Brain microvascular endothelial cell (primary cell): ENCODE data around the gene UBE2G2.

Source experiments
- DNase-seq: peaks from one replicate; pipeline ENCODE4 v3.0.0-alpha.2; 2020
- H3K27ac ChIP-seq: fragments of 250-450 bp; sonication (Bioruptor Pico); 2 replicates; pipeline ENCODE4 v1.5.1; 2020; ENCODE audit warnings: mild to moderate bottlenecking, moderate library complexity
- H3K27me3 ChIP-seq: fragments of 250-450 bp; sonication (Bioruptor Pico); replicated peaks from 2 replicates; pipeline ENCODE4 v1.5.1; 2020; ENCODE audit warnings: mild to moderate bottlenecking
- H3K36me3 ChIP-seq: fragments of 250-450 bp; sonication (Bioruptor Pico); replicated peaks from 2 replicates; pipeline ENCODE4 v1.5.1; 2020; ENCODE audit warnings: mild to moderate bottlenecking
- H3K4me3 ChIP-seq: 2 replicates; pipeline ENCODE4 v1.5.1; 2011; ENCODE audit warnings: low read depth, mild to moderate bottlenecking, control low read depth, low read length, moderate library complexity
- CTCF ChIP-seq: IDR thresholded peaks from 2 replicates; pipeline ENCODE4 v1.5.1; 2011; ENCODE audit warnings: low read depth, mild to moderate bottlenecking, moderate library complexity, low read length, control low read depth, inconsistent platforms; ENCODE audit errors: missing control alignments
- in situ Hi-C: cut with HindIII; loops from 2 replicates; pipeline ENCODE4 v1.10.0; 2017; ENCODE audit warnings: low sequenced_read_pairs, low pct_ligation_motif_present

UBE2G2 gene

GRCh38 chr21:44758141-44758561 lies 43.5 kb downstream of the UBE2G2 start:
- Histone ChIP-seq H3K4me3 (no peak overlapping the region), H3K36me3 (no peaks in the 10 kb centered on the region), H3K27me3 (no peaks in the 10 kb centered on the region), H3K27ac (no peak overlapping the region)
- DNase-seq = no peak
- in situ Hi-C loops = no loop called here
- no peak for TF ChIP-seq CTCF

GRCh38 chr21:44757731-44758130 lies 43.9 kb downstream of the UBE2G2 start:
- Histone ChIP-seq H3K27me3 (no peaks in the 10 kb centered on the region), H3K27ac (no peak overlapping the region), H3K36me3 (no peaks in the 10 kb centered on the region), H3K4me3 (no peak overlapping the region)
- no peak for TF ChIP-seq CTCF
- DNase-seq = no peak
- in situ Hi-C loops = no loop called here

GRCh38 chr21:44756423-44757185 lies 45.0 kb downstream of the UBE2G2 start:
- TF ChIP-seq CTCF = no peak
- in situ Hi-C loops = no loop called here
- DNase-seq = no peak
- no peak overlapping the region for H3K4me3 ChIP-seq
- no peaks in the 10 kb centered on the region for H3K27me3 ChIP-seq
- no peaks in the 10 kb centered on the region for H3K36me3 ChIP-seq
- H3K27ac ChIP-seq = no peak overlapping the region

- in situ Hi-C loops = no loop called here
- Histone ChIP-seq H3K27me3 (no peaks in the 10 kb centered on the region), H3K4me3 (no peak overlapping the region), H3K27ac (no peak overlapping the region), H3K36me3 (no peaks in the 10 kb centered on the region)
- DNase-seq = peak; percentile 50
- no peak for TF ChIP-seq CTCF
Observed at GRCh38 chr21:44755227-44755626, 46.4 kb downstream of the UBE2G2 start.

- Histone ChIP-seq H3K36me3 (no peaks in the 10 kb centered on the region), H3K27ac (no peak overlapping the region), H3K4me3 (no peak overlapping the region), H3K27me3 (peaks cover 5% of the 10 kb centered on the region)
- no peak for DNase-seq
- in situ Hi-C loops = no loop called here
- no peak for TF ChIP-seq CTCF
Observed at GRCh38 chr21:44753357-44753756, 48.3 kb downstream of the UBE2G2 start.
